GM13977 (cell line): ENCODE measurements around the gene KRT7.

ENCODE experiments used
- DNase-seq: peaks from one replicate; pipeline ENCODE4 v3.0.0; 2012; ENCODE audit warnings: low spot score
- in situ Hi-C: fragments of 300-500 bp; cut with MboI; formaldehyde crosslinking; loops from one replicate; pipeline ENCODE4 v1.12.0; 2022; ENCODE audit warnings: low sequenced_read_pairs, low pct_unique_long_range_greater_than_20kb, mixed read lengths, inconsistent platforms; ENCODE audit not compliant: unreplicated experiment
- TF ChIP-seq, protein P1 (sequence below): IDR thresholded peaks from 2 replicates; pipeline ENCODE4 v1.5.1; 2012; ENCODE audit warnings: mild to moderate bottlenecking, control low read depth; ENCODE audit not compliant: insufficient read depth; ENCODE audit errors: extremely low read depth, missing control alignments

KRT7 gene

DNA sequence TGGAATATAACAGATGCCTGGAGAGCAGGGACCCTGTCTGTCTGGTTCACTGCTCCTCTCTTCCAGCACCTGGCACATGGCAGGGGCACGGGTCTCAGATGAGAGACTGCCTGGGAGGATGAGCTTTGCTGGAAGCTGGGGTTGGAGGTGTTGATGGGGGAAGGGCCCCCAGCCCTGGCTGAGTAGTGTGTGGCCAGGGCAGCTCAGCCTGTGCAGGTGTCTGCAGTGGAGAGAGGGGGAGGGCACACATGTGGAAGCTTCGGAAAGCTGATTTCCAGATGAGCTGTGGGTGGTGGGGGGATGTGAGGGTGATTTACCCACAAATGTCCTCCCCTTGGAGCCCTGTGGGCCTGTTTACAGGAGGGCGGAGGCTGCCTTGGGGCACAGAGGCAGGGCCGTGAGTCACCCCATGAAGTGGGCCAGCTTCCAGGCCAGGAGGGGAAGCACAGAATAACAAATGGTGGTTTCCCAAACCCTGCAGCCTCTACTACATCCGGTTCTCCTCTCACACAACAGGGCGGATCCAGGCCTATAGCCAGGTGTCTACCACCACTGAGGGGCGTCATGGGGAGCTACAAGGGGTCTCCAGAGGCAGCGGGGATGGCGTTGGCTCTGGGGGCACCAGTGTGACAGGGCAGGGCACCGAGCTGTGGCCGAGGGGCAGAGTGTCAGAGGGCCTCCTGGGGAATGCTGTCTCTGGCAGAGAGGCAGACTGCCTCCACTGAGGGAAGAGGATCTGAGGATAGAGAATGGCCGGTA lies 11.0 kb downstream of the KRT7 start:
- in situ Hi-C loops: no loop called here
- DNase-seq: peak; percentile 92
- TF ChIP-seq, protein P1, sequence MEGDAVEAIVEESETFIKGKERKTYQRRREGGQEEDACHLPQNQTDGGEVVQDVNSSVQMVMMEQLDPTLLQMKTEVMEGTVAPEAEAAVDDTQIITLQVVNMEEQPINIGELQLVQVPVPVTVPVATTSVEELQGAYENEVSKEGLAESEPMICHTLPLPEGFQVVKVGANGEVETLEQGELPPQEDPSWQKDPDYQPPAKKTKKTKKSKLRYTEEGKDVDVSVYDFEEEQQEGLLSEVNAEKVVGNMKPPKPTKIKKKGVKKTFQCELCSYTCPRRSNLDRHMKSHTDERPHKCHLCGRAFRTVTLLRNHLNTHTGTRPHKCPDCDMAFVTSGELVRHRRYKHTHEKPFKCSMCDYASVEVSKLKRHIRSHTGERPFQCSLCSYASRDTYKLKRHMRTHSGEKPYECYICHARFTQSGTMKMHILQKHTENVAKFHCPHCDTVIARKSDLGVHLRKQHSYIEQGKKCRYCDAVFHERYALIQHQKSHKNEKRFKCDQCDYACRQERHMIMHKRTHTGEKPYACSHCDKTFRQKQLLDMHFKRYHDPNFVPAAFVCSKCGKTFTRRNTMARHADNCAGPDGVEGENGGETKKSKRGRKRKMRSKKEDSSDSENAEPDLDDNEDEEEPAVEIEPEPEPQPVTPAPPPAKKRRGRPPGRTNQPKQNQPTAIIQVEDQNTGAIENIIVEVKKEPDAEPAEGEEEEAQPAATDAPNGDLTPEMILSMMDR: peak; percentile 19

DNA sequence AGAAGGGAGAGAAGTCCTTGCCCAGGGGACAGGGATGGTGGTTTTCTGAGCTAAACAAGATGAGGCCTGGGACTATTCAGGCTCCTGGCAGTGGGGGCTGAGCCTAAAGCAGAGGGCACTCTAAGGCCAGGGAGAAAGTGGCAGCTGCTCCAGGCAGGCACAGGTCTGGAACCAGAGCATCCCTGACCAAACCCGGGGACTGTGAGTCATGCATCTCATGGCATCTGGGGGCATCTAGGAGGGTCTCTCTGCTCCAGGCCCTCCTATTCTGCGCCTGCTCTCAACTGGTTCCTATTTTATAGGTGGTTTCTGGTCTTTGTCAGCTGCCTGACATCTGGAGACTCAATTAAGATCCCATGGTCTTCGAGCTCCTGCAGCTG lies 11.6 kb downstream of the KRT7 start:
- in situ Hi-C loops: no loop called here
- no peak for DNase-seq
- TF ChIP-seq, protein P1: no peak

DNA sequence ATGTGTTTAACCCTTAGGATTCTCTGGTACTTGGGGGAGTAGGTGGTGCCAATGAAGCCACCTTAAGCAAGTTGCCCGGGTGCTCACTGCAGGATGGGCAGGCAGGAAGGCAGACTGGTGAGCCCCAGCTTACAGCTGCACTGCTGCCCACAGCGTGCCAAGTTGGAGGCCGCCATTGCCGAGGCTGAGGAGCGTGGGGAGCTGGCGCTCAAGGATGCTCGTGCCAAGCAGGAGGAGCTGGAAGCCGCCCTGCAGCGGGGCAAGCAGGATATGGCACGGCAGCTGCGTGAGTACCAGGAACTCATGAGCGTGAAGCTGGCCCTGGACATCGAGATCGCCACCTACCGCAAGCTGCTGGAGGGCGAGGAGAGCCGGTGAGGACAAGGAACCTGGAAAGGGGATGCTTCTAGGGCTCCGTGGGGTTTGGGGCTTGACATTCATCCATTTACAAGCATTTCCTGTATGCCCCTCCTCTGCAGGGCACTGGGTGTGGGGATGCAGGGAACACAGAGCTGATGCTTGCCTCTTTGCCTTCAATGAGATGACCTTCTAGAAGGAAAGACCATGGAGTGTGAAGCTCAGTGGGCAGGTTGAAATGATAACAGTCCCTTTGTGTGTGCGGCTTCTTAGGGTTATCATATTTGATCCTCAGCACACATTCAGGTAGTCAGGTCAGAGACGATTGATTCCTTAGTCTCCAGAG lies 12.4 kb downstream of the KRT7 start:
- in situ Hi-C loops: no loop called here
- peak; percentile 13 for DNase-seq
- TF ChIP-seq, protein P1: no peak

DNA sequence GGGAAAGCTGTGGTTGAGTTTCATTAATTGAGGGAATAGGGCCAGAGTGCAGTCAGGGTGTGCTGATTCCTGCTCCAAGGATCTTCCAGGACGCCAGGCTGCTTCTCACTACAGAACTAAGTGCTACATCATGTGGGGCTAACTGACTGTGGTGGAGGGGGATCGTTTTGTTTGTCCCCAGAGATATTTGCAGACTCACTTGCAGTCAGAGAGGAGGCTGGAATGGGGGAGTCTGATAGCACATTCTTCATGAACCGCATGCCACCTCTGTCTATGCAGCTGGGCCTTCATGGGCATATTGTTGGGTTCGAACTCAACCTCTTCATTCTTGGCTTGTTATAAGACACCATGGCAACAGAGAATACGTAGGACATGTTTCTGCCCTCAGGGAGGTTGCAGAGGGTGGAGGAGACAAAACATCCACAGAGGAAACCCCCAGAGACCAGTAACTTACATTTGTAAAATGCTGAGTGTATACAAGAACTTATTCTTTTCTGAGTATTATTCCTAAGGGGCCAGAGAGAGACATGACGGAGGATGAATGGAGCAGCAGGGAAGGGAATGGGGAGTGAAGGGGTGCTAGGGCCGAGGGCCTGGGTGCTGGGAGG lies 13.0 kb downstream of the KRT7 start:
- TF ChIP-seq, protein P1: no peak
- in situ Hi-C loops: no loop called here
- peak; percentile 13 for DNase-seq

DNA sequence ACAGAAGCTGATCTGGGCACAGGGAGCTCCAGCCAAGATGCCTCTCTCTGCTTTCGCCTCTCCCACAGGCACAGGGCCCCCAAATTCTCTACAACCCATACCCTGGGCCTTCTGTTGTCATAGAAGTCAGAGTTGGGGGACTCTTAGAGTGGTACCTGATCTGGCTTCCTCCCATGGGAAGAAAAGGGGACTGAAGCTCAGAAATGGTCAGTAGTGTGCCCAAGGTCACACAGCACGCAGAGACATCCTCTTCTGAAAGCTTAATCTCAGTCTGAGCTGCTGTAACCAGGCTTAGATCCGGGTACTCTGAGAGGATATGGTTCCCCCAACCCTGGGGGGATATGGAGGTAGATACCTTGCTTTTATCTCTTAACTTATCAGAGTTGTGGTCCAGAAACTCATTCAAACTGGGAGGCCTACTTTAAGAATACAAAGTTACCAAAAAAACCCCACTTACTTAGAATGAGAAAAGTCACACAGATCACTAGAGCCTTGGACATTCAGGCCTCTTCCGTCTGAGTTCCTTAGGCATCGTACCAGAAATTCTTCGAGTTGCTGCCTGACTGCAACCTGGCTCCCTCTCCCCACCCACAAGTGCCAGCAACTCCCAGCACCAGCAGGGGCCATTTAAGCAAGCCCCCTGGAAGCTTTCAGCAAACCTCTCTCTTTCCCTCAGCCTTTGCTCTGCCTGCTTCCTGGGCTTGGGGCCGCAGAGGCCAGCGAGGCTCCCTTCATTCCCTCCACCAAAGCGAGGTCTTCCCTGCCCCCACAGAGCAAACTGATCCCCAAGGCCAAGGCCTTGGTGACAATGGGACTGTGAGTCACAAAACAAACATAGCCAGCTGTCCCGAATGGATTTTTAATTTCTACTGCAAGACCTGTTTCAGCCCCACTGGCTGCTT lies 13.9 kb downstream of the KRT7 start:
- peak; percentile 54 for DNase-seq
- TF ChIP-seq, protein P1: no peak
- in situ Hi-C loops: no loop called here
